Effector CD8-positive, alpha-beta T cell (primary cell): ENCODE results near the gene RGS19.

Experiments
- DNase-seq: peaks from one replicate; lab custom pipeline; 2025; lab: John Stamatoyannopoulos, UW

Gene RGS19

DNA sequence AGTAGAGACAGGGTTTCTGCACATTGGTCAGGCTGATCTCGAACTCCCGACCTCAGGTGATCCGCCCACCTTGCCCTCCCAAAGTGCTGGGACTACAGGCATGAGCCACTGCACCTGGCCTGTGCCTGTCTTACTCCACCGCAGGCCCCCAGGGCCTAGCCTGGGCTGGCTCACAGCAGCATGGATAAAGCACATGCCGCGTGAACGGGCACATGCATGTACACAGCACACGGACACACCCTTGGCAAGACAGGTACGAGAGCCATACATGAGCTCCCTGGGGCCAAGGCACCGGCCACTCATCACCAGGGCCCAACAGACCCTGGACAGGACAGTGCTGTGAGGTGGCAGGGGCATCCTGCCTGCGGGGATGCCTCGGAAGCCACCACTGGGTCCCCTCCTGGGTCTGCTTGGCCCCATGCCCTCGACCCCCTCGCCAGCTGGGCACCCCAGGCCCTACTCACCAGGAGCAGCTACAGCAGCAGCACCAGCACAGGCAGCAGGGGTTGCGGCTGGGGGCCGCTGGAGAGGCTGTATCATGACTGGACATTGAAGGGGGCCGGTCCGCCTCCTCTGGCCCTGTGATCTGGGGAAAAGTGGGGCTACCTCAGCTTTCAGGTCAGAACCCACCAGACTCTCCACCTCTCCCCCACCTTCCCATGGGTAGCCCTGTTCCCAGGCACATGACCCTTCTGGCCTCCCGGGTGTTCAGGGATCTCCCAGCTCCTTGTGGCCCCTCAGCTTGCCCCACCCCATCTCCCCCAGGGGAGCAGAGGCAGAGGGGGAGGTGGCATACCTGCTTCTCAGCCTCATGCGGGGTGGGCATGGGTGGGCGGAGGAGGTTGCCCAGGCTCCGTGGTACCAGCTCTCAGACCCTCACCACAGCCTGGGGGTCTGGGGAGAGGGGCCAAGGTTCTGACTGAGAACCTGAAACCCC, 3.0 kb downstream of the RGS19 start:
- DNase-seq = no peak

DNA sequence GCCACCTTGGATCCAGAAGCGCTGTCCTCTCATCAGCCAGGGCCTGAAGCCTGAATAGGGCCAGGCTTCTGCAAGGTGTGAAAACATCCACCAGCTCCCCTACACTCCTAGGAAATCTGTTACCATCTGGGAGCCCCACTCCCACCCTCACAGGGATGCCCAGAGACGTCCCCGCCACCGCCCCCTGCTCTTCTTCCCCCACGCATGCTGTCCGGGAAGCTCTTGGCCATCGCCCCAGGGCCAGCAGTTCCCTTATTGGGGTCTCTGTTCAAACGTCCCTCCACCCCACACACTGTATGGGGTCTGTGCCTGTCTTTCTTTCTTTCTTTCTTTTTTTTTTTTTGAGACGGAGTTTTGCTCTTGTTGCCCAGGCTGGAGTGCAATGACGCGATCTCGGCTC, 3.8 kb downstream of the RGS19 start:
- no peak for DNase-seq

DNA sequence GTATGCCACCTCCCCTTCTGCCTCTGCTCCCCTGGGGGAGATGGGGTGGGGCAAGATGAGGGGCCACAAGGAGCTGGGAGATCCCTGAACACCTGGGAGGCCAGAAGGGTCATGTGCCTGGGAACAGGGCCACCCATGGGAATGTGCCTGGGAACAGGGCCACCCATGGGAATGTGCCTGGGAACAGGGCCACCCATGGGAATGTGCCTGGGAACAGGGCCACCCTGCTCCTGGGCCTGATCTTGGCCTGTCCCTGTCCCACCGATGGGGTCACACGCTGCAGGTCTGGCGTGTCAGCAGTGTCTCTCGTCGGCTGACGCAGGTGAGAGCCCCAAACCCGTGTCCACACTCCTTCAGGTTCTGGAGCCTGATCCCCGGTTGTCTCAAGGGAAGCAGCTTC, 4.4 kb downstream of the RGS19 start:
- no peak for DNase-seq

DNA sequence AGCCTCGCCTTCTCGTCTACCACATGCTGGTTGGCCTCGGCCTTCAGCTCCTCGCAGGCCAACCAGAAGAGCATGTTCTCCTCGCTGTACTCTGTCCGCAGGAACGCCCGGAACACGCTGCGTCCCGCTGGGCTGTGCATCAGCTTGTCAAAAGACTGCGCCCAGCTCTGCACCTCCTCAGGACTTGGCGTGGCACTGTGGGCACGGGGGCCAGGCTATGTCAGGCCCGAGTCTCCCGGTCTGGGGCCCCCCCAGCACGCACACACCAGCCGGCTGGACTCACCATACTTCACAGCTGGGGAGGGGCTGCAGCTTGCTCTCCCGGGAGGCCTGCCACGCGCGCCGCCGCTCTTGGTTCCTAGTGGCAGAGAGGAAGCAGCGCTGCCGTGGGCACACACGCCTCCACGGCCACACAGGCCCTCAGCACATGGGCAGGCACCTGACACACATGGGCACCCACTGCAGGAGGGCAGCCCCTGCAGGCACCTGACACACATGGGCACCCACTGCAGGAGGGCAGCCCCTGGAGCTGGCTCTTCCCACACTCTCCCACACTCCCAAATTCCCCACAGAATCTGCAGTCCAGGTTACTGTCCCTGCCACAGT, 5.0 kb downstream of the RGS19 start:
- DNase-seq = no peak

DNA sequence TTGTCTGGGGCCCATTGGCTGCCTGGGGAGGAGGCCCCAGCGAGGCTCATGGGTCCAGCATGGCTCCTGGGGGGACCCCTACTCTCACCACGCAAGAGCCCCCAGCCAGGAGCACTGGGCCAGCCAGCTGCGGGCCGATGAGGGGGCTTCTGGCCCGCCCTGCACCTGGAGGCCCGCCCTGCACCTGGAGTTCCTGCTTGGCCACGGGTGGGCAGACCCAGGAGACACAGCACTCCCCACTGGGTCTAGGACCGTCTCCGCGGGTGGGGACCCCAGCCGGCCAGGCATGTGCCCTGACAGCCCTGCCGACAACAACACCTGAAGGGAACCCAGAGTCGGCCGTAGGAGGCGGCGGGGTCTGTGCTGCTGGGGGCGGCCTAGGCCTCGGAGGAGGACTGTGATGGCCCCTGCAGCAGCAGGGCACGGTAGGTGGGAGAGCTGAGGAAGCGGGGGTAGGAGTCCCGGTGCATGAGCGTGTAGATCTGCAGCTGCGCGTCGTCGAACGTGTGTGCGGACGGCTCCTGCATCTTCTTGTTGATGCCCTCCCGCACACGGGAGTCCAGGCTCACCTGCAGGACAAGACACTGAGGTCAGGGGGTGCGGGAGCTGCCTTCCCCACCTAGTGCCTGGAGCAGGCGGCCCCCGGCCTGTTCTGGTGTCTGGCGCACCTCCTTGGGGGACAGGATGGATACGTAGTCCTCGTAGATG, 5.7 kb downstream of the RGS19 start:
- DNase-seq = no peak

DNA sequence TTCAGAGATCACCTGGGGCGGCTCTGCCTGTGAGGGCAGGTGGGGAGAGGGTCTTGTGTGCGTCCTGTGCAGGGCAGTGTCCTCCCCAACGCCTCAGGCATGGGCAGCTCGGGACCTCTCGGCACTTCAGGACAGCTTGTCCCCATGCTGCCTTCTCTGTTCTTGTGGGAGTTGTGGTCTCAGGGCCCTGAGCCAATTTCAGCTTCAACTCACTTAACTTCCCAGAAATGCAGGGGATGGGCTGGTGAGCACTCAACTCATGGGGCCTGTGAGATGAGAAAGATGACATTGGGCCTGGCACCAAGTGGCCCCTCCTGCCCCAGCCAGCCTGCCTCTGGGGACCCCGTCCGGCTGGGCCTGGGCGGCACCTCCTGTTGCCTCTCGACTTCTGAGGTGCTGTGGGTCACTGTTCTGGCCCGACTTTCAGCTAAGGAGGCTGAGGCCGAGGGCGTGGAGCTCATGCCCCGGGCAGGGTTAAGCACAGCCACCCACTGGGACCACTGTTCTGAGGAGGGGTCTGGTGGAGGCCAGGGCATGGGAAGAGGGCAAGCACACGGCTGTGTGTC, 6.7 kb downstream of the RGS19 start:
- DNase-seq = no peak

DNA sequence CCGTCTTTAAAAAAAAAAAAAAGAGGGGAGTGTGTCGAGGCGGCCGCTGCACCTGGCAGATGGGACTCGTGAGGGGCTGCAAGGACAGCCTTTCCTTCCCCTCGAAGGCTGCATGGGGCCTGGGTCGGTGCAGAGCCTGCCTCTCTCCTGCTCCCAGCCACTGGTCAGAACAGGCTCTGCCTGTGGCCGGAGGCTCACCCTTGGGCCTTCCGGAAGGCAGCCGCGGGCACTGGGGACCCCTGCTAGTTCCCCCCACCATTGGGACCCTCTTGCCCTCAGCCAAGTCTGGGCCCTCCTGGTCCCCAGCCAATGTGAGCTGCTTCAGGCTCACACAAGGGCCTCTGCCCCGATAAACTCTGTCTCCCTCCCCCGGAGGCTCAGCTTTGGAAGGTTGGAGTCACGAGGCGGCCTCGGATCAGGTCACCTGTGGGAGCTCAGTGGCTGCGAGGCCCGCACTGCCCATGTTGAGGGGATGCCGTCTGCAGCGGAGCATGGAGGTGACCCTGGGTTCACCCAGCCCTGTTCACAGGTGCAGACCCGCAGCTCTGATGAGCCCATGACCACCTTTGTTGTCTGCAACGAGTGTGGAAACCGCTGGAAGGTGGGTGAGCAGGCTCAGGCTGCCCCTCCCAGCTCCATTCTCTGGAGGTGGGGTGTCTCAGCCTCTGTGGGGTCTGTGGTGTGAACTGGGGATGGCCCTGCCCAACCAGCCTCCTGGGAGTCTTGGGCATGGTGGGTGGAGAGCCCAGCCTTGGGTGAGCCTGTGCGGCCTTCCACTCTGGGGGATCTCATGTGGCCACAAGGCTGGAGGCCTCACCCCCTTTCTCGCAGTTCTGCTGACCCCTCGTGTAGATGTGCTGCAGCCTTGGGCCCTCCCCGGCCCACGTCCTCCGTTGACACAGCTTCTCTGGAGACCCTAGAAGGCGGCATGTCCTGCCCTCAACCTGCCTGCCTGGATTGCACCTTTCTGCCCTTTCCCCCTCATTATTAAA, 7.7 kb downstream of the RGS19 start:
- no peak for DNase-seq

DNA sequence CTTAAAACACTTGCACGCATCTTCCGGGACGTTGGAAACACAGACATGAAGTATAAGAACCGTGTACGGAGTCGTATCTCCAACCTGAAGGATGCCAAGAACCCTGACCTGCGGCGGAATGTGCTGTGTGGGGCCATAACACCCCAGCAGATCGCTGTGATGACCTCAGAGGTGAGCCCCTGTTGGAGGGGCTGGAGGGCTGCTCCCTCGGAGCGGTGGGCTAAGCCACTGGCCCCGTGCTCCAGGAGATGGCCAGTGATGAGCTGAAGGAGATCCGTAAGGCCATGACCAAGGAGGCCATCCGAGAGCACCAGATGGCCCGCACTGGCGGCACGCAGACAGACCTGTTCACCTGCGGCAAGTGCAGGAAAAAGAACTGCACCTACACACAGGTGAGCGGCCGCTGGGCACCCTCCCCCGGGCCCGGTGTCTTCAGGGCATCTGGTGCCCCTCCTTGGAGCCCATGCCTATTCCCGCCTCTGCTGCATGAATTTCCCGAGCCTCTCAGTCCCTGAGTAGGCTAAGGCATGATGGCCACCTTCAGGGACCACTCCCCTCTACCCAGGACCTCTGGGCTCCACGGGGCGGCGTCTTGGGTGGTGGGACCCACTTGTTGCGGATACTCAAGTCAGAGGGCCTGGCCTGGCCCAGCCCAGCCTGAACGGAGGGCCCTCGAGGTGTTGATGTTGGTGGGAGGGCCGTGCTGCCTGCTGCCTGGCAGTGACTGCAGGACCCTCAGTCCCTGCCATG, 8.9 kb downstream of the RGS19 start:
- DNase-seq = no peak

DNA sequence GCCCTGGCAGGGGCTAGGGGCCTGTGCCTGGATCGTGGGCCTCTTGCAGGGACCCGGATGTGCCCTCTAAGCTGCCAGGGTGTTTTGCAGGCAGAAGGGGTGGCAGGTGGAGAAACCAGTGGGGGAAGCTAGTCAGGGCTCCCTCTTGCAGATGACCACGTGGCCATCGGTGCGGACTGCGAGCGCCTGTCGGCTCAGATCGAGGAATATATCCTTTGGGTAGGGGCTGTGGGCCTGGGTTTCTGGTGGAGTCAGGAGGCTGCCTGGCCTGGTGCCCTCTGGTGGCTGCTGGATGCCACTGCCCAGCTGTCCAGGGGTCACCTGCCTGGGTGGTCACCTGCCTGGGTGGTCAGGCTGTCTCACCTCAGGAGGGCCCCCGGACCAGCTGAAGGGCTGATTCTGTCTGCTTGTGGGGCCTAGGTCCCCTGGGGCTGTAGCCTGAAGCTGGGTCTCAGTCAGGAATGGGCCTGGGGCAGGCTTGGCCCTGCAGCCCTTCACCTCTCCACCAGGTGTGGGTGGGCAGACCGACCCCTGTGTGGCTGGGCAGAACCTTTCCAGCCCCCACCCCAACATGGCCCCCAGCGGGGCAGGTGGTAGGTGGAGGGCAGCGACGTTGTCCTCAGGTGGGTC, 9.6 kb downstream of the RGS19 start:
- DNase-seq = no peak

DNA sequence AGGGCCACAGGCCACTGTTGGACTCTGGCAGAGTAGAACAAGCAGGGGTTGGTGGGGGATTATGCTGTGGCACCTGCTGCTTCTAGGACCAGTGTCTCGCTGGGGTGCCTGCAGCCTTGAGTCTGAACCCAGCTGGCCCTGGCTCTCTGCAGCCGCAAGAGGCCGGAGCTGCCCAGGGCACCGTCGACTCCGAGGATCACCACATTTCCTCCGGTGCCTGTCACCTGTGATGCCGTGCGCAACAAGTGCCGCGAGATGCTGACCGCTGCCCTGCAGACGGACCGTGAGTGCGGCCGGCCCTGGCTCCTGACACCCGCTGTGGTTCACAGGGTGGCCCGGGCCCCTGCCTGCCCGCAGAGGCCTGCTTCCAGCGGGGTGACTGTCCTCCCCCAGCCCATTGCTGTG, 10.1 kb downstream of the RGS19 start:
- no peak for DNase-seq

DNA sequence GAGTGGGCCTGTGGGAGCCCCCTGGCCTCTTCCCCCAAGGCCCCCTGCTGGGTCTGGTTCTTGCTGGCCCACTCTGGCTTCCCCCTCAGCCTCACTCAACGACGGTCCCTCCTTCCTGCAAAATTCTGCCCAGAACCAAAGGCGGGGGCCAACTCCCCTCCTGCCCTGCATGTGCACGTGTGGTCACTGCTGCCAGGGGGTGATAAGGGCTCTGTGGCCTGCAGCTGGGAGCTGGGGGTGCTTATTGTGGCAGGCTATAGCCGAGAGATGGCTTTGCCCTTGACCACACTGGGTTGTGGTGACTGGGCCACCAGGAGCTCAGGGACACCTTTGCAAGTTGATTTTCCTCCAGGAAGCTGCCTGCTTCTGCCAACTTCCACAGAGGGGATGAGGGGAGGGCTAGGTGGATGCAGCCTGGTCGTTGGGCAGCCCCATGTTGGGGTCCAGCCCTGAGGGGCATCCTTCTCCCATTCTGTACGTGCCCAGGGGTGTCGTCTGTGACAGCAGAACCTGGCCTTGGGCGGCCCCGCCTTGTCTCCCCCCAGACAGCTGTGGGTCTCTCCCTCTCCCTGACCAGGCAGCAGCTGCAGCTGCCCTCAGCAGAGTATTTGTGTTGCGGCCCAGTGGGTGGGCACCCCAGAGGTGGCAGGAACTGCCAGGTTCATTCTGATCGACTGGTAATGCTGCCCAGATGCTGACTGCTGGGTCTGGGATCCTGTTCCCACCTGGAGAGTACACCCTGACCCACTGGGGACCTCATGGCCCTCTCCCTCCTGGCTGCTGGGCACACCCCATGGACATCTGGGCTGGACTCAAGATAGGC, 10.7 kb downstream of the RGS19 start:
- no peak for DNase-seq

DNA sequence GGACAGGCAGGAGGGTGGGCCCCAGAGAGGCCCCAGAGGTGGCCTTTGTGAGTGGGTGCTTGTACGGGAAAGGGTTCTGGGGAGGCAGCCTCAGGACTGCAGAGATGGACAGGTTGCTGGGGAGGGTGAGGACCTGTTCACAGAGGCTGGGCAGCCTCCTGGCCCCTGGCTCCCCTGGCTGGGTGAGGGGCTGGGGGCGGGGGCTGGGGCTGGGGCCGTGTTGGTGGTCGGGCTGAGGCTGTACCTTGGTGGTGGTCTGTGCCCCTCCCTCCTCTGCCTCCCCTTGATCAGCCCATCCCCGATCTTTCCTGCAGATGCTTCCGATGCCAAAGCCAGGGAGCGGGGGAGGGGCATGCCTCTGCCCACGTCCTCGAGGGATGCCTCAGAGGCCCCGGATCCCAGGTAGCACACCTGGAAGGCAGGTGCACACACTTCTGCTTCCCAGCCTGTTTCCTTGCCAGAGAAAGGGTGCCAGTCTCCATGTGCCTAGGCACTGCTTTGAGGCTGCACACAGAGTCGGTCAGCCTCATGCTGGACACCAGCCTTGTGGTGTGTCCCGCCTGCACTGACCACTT, 11.5 kb downstream of the RGS19 start:
- no peak for DNase-seq

DNA sequence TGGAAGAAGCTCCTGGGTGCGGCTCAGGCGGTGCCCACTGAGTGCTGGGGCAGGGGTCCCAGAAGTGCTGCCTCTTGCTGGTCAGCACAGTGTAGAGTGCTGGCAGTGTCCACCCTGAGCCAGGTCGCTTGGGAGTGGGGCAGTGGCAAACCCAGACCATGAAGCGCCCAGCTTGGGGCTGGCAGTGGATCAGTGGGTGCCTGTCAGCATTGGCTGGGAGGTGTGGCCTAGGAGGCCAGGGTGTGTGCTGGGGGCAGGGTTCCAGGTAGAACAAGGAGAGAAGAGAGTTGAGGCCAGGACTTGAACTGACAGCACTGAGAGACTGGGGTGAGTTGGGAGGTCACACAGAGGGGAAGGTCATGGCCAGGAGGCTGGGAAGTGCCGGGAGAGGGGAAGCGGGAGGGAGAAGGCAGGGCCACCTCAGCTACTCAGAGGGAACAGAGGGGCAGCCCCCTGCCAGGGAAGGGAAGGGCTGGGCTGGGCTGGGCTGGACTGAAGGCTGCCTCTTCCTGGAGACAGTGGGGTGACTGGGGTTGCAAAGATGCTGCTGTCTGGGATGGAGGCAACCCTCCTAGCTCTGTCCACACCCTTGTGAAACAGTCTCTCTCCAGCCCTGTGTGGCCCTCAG, 12.2 kb downstream of the RGS19 start:
- no peak for DNase-seq

DNA sequence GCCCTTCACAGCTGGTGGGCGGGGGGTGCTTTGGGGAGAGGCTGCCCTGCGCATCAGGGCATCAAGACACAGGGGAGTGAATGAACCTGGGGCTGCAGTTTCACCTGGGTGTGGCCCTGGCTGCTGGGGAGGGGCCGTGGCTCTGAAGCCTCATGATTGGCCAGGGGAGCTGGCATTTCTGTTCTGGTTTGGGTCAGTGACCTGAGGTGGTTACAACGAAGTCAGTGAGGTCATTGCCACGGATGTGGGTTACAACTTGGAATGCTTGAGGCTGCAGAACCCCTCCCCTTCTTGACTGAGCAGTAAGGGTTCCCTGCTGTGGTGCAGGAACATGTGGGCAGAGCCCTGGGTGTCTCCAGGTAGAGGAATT, 13.4 kb downstream of the RGS19 start:
- DNase-seq = no peak

DNA sequence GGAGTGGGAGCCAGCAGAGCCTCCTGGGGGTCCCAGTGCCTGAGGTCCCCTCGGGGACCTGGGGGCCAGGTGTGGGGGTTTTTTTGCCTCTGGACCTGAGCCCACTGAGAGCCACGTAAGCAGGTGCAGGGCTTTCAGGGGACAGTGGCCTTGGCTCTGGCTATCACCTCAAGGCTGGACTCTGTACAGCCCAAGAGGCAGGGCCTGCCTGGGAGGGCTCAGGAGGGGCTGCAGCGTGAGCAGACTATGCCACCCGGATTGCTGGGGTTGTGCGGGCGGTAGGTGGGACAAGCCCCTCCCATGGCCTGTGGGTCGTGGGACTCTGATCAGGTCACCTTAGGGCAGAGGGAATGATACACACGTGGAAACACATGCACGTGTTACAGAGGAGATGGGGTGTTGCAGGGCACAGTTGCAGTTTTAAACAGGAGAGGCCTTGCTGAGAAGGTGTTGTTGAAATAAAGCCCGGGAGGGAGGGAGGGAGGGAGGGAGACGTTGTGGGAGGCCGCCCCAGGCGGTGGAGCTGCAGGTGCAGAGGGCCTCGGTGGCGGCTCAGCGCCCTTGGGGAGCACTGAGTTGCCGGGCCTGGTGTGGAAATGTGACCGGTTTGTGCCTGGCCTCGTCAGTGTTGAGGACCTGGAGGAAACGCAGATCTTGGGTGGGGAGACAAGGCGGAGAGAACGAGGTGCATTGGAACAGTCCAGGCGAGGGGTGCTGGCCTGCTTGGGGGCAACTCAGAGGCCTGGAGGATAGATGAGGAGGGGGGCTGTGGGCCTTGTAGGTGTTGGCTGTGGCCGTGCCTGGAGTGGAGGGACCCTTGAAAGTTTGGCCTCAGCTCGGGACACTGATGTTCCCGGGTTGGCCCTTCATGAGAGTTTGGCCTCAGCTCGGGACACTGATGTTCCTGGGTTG, 14.0 kb downstream of the RGS19 start:
- no peak for DNase-seq

DNA sequence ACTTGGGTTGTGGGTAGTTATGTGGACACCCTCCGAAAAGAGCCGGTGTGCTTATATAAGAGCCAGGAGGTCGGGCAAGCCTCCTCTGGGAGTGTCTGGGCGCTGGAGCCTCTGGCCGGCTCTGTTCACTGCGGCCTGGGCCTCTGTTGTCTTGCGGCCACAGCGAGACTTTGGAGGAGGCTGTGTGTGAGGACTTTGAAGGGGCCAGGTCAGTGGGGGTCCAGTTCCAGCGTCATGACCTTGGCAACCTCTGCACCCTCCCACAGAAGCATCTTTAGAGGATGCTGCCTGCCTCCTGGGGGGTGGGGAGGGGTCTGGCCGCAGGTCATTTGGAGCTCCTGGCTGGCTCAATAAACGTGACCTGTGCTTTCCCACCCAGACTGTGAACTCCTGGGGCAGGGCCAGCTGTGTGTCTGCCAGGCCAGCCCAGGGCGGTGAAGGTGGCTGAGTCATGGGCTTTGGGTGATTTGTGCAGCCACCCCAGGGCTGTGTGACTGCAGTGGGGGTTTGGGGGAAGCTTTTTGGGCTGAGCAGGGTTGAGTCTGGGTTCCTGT, 15.1 kb downstream of the RGS19 start:
- DNase-seq = no peak
